GM23248 (cell line): ENCODE results near the gene KANK4.

Experiments used
- EZH2 ChIP-seq: fragments of 200-600 bp; sonication (generic); IDR thresholded peaks from 2 replicates; pipeline ENCODE4 v1.6.1; 2018; ENCODE audit warnings: antibody characterized with exemption, mild to moderate bottlenecking; ENCODE audit not compliant: insufficient read depth, poor library complexity, severe bottlenecking
- EZH2phosphoT487 ChIP-seq: fragments of 200-600 bp; sonication (generic); IDR thresholded peaks from 2 replicates; pipeline ENCODE4 v1.6.1; 2018; ENCODE audit warnings: antibody characterized with exemption, moderate library complexity, mild to moderate bottlenecking, low read depth; ENCODE audit not compliant: insufficient read depth

GRCh38 chr1:62228883-62229187, 90.4 kb downstream of the KANK4 start:
- TF ChIP-seq EZH2 (no peak), EZH2phosphoT487 (no peak)
